GM23338 (cell line): Measurements from ENCODE around the gene LAMA1.

Experiments
- EZH2 ChIP-seq: fragments of 200-600 bp; sonication (generic); IDR thresholded peaks from one replicate; pipeline ENCODE4 v1.8.0; 2017; ENCODE audit warnings: antibody characterized with exemption, mild to moderate bottlenecking, low read depth; ENCODE audit not compliant: unreplicated experiment
- EZH2phosphoT487 ChIP-seq: fragments of 200-600 bp; sonication (generic); IDR thresholded peaks from one replicate; pipeline ENCODE4 v1.8.1; 2018; ENCODE audit warnings: antibody characterized with exemption; ENCODE audit not compliant: unreplicated experiment
- POLR2AphosphoS5 ChIP-seq: IDR thresholded peaks from 2 replicates; pipeline ENCODE4 v1.6.1; 2016; ENCODE audit warnings: antibody characterized with exemption, low read depth
- TF ChIP-seq, protein P1 (sequence below), 2 experiments: fragments of 200-600 bp in 1 of 2; sonication (generic) in 1 of 2; conservative IDR thresholded peaks; 2 replicates each; pipeline versions ENCODE4 v1.5.1 to v1.6.1; 2016 to 2017; ENCODE audit warnings: antibody characterized with exemption in 2 of 2, low read depth in 2 of 2, mild to moderate bottlenecking in 2 of 2, moderate library complexity in 1 of 2
- TF ChIP-seq, protein P2 (sequence below): IDR thresholded peaks from one replicate; pipeline ENCODE4 v1.6.1; 2018; ENCODE audit warnings: antibody characterized with exemption; ENCODE audit not compliant: unreplicated experiment
- TF ChIP-seq, protein P3 (sequence below): IDR thresholded peaks from 2 replicates; pipeline ENCODE4 v1.6.1; 2016; ENCODE audit warnings: antibody characterized with exemption
- TF ChIP-seq, protein P4 (sequence below): fragments of 250-450 bp; sonication (Bioruptor Pico); IDR thresholded peaks from 2 replicates; pipeline ENCODE4 v1.5.0; 2020; ENCODE audit warnings: mild to moderate bottlenecking, moderate library complexity

DNA sequence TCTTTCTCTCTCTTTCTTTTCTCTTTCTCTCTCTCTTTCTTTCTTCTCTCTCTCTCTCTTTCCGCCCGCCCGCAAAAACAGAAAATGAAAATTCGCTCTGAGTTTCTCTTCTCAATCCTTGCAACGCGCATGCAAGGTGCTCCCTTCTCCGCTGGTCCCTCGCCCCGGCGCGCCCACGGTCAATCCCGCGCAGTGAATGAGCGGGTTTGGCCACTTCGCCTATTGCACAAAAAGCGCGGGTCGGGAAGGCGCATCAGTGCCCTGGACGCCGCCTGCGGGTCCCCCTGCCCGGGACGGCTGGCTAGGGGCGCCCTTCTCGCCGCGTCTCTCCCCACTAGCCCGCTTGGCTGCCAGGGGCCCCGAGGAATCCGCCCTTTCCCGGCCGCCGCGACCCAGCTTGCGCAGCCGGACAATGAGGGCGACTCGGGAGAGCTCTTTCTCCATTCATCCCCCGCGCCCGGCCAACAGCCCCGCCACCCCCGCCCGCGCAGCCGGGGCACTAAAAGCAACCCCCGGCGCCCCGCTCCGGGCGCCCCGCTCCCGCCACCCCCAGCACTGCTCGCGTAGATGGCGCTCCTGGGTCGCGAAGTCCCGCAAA lies 706 bp downstream of the LAMA1 start:
- TF ChIP-seq, protein P1, sequence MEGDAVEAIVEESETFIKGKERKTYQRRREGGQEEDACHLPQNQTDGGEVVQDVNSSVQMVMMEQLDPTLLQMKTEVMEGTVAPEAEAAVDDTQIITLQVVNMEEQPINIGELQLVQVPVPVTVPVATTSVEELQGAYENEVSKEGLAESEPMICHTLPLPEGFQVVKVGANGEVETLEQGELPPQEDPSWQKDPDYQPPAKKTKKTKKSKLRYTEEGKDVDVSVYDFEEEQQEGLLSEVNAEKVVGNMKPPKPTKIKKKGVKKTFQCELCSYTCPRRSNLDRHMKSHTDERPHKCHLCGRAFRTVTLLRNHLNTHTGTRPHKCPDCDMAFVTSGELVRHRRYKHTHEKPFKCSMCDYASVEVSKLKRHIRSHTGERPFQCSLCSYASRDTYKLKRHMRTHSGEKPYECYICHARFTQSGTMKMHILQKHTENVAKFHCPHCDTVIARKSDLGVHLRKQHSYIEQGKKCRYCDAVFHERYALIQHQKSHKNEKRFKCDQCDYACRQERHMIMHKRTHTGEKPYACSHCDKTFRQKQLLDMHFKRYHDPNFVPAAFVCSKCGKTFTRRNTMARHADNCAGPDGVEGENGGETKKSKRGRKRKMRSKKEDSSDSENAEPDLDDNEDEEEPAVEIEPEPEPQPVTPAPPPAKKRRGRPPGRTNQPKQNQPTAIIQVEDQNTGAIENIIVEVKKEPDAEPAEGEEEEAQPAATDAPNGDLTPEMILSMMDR (conservative IDR thresholded peaks at IDR 0.05; ENCODE audit: low read depth in 2 of 2), result peak in 1 of 2 experiments; percentile 12; a peak in 1 of 4 replicates
- TF ChIP-seq EZH2phosphoT487 (no peak), POLR2AphosphoS5 (no peak), EZH2 (no peak)
- TF ChIP-seq, protein P2, sequence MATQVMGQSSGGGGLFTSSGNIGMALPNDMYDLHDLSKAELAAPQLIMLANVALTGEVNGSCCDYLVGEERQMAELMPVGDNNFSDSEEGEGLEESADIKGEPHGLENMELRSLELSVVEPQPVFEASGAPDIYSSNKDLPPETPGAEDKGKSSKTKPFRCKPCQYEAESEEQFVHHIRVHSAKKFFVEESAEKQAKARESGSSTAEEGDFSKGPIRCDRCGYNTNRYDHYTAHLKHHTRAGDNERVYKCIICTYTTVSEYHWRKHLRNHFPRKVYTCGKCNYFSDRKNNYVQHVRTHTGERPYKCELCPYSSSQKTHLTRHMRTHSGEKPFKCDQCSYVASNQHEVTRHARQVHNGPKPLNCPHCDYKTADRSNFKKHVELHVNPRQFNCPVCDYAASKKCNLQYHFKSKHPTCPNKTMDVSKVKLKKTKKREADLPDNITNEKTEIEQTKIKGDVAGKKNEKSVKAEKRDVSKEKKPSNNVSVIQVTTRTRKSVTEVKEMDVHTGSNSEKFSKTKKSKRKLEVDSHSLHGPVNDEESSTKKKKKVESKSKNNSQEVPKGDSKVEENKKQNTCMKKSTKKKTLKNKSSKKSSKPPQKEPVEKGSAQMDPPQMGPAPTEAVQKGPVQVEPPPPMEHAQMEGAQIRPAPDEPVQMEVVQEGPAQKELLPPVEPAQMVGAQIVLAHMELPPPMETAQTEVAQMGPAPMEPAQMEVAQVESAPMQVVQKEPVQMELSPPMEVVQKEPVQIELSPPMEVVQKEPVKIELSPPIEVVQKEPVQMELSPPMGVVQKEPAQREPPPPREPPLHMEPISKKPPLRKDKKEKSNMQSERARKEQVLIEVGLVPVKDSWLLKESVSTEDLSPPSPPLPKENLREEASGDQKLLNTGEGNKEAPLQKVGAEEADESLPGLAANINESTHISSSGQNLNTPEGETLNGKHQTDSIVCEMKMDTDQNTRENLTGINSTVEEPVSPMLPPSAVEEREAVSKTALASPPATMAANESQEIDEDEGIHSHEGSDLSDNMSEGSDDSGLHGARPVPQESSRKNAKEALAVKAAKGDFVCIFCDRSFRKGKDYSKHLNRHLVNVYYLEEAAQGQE, result no peak
- TF ChIP-seq, protein P3, sequence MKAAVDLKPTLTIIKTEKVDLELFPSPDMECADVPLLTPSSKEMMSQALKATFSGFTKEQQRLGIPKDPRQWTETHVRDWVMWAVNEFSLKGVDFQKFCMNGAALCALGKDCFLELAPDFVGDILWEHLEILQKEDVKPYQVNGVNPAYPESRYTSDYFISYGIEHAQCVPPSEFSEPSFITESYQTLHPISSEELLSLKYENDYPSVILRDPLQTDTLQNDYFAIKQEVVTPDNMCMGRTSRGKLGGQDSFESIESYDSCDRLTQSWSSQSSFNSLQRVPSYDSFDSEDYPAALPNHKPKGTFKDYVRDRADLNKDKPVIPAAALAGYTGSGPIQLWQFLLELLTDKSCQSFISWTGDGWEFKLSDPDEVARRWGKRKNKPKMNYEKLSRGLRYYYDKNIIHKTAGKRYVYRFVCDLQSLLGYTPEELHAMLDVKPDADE, result no peak
- TF ChIP-seq, protein P4, sequence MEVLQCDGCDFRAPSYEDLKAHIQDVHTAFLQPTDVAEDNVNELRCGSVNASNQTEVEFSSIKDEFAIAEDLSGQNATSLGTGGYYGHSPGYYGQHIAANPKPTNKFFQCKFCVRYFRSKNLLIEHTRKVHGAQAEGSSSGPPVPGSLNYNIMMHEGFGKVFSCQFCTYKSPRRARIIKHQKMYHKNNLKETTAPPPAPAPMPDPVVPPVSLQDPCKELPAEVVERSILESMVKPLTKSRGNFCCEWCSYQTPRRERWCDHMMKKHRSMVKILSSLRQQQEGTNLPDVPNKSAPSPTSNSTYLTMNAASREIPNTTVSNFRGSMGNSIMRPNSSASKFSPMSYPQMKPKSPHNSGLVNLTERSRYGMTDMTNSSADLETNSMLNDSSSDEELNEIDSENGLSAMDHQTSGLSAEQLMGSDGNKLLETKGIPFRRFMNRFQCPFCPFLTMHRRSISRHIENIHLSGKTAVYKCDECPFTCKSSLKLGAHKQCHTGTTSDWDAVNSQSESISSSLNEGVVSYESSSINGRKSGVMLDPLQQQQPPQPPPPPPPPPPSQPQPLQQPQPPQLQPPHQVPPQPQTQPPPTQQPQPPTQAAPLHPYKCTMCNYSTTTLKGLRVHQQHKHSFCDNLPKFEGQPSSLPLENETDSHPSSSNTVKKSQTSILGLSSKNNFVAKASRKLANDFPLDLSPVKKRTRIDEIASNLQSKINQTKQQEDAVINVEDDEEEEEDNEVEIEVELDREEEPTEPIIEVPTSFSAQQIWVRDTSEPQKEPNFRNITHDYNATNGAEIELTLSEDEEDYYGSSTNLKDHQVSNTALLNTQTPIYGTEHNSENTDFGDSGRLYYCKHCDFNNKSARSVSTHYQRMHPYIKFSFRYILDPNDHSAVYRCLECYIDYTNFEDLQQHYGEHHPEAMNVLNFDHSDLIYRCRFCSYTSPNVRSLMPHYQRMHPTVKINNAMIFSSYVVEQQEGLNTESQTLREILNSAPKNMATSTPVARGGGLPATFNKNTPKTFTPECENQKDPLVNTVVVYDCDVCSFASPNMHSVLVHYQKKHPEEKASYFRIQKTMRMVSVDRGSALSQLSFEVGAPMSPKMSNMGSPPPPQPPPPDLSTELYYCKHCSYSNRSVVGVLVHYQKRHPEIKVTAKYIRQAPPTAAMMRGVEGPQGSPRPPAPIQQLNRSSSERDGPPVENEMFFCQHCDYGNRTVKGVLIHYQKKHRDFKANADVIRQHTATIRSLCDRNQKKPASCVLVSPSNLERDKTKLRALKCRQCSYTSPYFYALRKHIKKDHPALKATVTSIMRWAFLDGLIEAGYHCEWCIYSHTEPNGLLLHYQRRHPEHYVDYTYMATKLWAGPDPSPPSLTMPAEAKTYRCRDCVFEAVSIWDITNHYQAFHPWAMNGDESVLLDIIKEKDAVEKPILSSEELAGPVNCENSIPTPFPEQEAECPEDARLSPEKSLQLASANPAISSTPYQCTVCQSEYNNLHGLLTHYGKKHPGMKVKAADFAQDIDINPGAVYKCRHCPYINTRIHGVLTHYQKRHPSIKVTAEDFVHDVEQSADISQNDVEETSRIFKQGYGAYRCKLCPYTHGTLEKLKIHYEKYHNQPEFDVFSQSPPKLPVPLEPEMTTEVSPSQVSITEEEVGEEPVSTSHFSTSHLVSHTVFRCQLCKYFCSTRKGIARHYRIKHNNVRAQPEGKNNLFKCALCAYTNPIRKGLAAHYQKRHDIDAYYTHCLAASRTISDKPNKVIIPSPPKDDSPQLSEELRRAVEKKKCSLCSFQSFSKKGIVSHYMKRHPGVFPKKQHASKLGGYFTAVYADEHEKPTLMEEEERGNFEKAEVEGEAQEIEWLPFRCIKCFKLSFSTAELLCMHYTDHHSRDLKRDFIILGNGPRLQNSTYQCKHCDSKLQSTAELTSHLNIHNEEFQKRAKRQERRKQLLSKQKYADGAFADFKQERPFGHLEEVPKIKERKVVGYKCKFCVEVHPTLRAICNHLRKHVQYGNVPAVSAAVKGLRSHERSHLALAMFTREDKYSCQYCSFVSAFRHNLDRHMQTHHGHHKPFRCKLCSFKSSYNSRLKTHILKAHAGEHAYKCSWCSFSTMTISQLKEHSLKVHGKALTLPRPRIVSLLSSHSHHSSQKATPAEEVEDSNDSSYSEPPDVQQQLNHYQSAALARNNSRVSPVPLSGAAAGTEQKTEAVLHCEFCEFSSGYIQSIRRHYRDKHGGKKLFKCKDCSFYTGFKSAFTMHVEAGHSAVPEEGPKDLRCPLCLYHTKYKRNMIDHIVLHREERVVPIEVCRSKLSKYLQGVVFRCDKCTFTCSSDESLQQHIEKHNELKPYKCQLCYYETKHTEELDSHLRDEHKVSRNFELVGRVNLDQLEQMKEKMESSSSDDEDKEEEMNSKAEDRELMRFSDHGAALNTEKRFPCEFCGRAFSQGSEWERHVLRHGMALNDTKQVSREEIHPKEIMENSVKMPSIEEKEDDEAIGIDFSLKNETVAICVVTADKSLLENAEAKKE (CRISPR knock-in tag), result no peak
